Endodermal cell (in vitro differentiated cells): Measurements from ENCODE around the gene REC8. TPM values are rescaled to one million over a fixed set of nuclear protein-coding genes. Genes with fewer than 3 reads are reported as not detected.

Experiments used
- DNase-seq: peaks from one replicate; pipeline ENCODE4 v3.0.0-alpha.2; 2017
- H3K27ac ChIP-seq: 2 replicates; pipeline ENCODE4 v1.5.1; 2013; ENCODE audit warnings: mild to moderate bottlenecking, low read depth, low read length, moderate library complexity
- H3K27me3 ChIP-seq: 2 replicates; pipeline ENCODE4 v1.6.1; 2013; ENCODE audit warnings: mild to moderate bottlenecking, low read length, moderate library complexity; ENCODE audit not compliant: insufficient read depth, control insufficient read depth, poor library complexity, severe bottlenecking
- H3K36me3 ChIP-seq: 2 replicates; pipeline ENCODE4 v1.7.0; 2013; ENCODE audit warnings: mild to moderate bottlenecking, low read length, moderate library complexity; ENCODE audit not compliant: control insufficient read depth, insufficient read depth
- H3K4me1 ChIP-seq: one replicate; pipeline ENCODE4 v1.7.0; 2013; ENCODE audit warnings: low read length; ENCODE audit not compliant: control insufficient read depth, insufficient read depth
- H3K4me3 ChIP-seq: 2 replicates; pipeline ENCODE4 v1.5.1; 2013; ENCODE audit warnings: mild to moderate bottlenecking, low read length, moderate library complexity
- H3K9ac ChIP-seq: 2 replicates; pipeline ENCODE4 v1.6.1; 2013; ENCODE audit warnings: mild to moderate bottlenecking, low read length, moderate library complexity; ENCODE audit not compliant: poor library complexity, severe bottlenecking; ENCODE audit errors: extremely low read depth
- H3K9me3 ChIP-seq: 2 replicates; pipeline ENCODE4 v1.6.1; 2013; ENCODE audit warnings: mild to moderate bottlenecking, low read length, moderate library complexity; ENCODE audit not compliant: control insufficient read depth
- H3K27ac Mint-ChIP-seq: 2 replicates; pipeline ENCODE4 v1.8.0; 2020; ENCODE audit warnings: mixed read lengths
- H3K27me3 Mint-ChIP-seq: 2 replicates; pipeline ENCODE4 v1.8.0; 2021; ENCODE audit warnings: mild to moderate bottlenecking, mixed read lengths; ENCODE audit not compliant: insufficient read depth
- H3K36me3 Mint-ChIP-seq: 2 replicates; pipeline ENCODE4 v1.8.0; 2020; ENCODE audit warnings: low read depth, mixed read lengths
- H3K4me1 Mint-ChIP-seq: 2 replicates; pipeline ENCODE4 v1.8.0; 2020; ENCODE audit warnings: mixed read lengths
- H3K4me3 Mint-ChIP-seq: 2 replicates; pipeline ENCODE4 v1.8.0; 2020; ENCODE audit warnings: mild to moderate bottlenecking, moderate library complexity, mixed read lengths
- H3K9me3 Mint-ChIP-seq: 2 replicates; pipeline ENCODE4 v1.8.0; 2020; ENCODE audit warnings: mild to moderate bottlenecking, mixed read lengths
- CTCF ChIP-seq: fragments of 200-600 bp; sonication (generic); conservative IDR thresholded peaks from 2 replicates; pipeline ENCODE4 v1.5.0; 2021; ENCODE audit warnings: antibody characterized with exemption, mild to moderate bottlenecking
- WGBS, 2 experiments: methylation state at CpG; one replicate each; pipeline versions ENCODE4 v1.1.5 to v1.1.7; 2013; ENCODE audit warnings: missing lambda C conversion rate in 2 of 2, mixed read lengths in 1 of 2; ENCODE audit not compliant: insufficient coverage in 1 of 2, insufficient read length in 1 of 2; 5-methylcytosine and 5-hydroxymethylcytosine counted together
- total RNA-seq, 2 donors: library from RNA; stranded (reverse); fragmentation: NEBNext Ultra II Directional in 1 of 2; extraction: Animal tissue kit (Norgen Biotek cat#: 25700) in 1 of 2; gene quantifications; 2 replicates in 1 of 2; 3 replicates in 1 of 2; pipeline ENCODE4 v1.2.1, GENCODE V29; 2021

Gene REC8
- total RNA-seq, 2 donors from 2014 or later: 60.3 to 98.3 TPM

GRCh38 chr14:24204163-24205146, 32.6 kb downstream of the REC8 start:
- H3K27ac ChIP-seq: no peak overlapping the region
- H3K9ac ChIP-seq: no peak overlapping the region
- peaks cover 60% of the 10 kb centered on the region for H3K36me3 ChIP-seq
- Mint-ChIP-seq H3K4me1 (no peaks in the 10 kb centered on the region), H3K27ac (no peak overlapping the region), H3K9me3 (peaks cover 32% of the 10 kb centered on the region), H3K4me3 (no peak overlapping the region), H3K36me3 (peaks cover 81% of the 10 kb centered on the region), H3K27me3 (no peaks in the 10 kb centered on the region)
- H3K27me3 ChIP-seq: no peaks in the 10 kb centered on the region
- peaks cover 23% of the 10 kb centered on the region for H3K9me3 ChIP-seq
- H3K4me1 ChIP-seq: no peaks in the 10 kb centered on the region
- DNase-seq: no peak
- H3K4me3 ChIP-seq: no peak overlapping the region
- WGBS, 2 experiments: 95 to 99% methylated on average over 7 of the region's 7 CpGs
- no peak for TF ChIP-seq CTCF

DNA sequence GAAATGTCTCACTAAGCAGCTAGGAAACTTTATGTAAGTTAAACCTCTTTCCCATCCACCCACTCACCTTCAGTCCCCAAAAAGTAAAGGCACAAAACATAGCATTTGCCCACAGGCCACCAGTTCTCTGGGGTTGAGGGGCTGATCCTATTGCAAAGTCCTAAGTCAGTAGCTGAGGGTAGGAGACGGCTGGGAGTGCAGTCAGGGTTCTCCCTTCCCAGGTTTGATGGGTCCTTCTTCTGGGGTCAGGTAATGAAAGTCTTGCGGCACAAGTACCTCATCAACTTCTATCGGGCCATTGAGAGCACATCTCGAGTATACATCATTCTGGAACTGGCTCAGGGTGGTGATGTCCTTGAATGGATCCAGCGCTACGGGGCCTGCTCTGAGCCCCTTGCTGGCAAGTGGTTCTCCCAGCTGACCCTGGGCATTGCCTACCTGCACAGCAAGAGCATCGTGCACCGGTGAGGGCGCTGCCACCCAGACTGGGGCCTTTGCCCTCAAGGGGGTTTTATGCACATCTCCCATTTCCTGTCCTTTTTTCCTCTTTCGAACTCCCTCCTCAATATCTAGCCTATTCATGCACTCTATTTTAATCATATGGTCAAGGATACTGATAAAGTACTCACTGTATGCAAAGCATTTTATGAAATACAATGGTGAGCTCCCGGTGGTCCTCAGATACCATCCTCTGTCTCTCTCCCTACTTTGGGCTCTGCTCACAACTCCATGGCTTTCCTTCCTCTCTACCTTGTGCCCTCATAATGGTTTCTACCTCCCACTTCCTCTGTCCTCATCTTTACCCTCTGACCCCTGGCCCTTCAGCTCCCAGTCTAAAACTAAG, 34.6 kb downstream of the REC8 start:
- Histone ChIP-seq H3K27ac (no peak overlapping the region), H3K9me3 (peaks cover 18% of the 10 kb centered on the region), H3K27me3 (no peaks in the 10 kb centered on the region), H3K4me3 (no peak overlapping the region), H3K36me3 (peaks cover 68% of the 10 kb centered on the region), H3K4me1 (no peaks in the 10 kb centered on the region), H3K9ac (no peak overlapping the region)
- Mint-ChIP-seq H3K36me3 (peaks cover 84% of the 10 kb centered on the region), H3K4me3 (no peak overlapping the region), H3K27me3 (no peaks in the 10 kb centered on the region), H3K27ac (no peak overlapping the region), H3K4me1 (no peaks in the 10 kb centered on the region), H3K9me3 (peaks cover 19% of the 10 kb centered on the region)
- WGBS, 2 experiments: 93 to 99% methylated on average over 7 to 11 of the region's 11 CpGs
- TF ChIP-seq CTCF: no peak
- DNase-seq: no peak

- Histone ChIP-seq H3K9ac (no peak overlapping the region), H3K4me1 (no peaks in the 10 kb centered on the region), H3K9me3 (peaks cover 12% of the 10 kb centered on the region), H3K36me3 (peaks cover 67% of the 10 kb centered on the region), H3K27ac (no peak overlapping the region), H3K4me3 (no peak overlapping the region), H3K27me3 (no peaks in the 10 kb centered on the region)
- Mint-ChIP-seq H3K4me3 (no peak overlapping the region), H3K9me3 (peaks cover 12% of the 10 kb centered on the region), H3K27me3 (no peaks in the 10 kb centered on the region), H3K4me1 (no peaks in the 10 kb centered on the region), H3K27ac (no peak overlapping the region), H3K36me3 (peaks cover 81% of the 10 kb centered on the region)
- 88 to 92% methylated on average over 4 to 5 of the region's 5 CpGs for WGBS, 2 experiments
- no peak for TF ChIP-seq CTCF
- no peak for DNase-seq
Measured at GRCh38 chr14:24207104-24207551, 35.2 kb downstream of the REC8 start.
